Measurements from ENCODE around the gene CHKA.

GRCh38 chr11:68116126-68116525 lies 5.1 kb downstream of the CHKA start:
- TF ChIP-seq CTCF (IDR thresholded peaks at IDR 0.05), result no peak
- TF ChIP-seq POLR2A (IDR thresholded peaks at IDR 0.05), result no peak

Data from thyroid gland (tissue), 4 donors.